GM19193 (cell line): ENCODE results near the gene CAMTA1.

Source experiments
- POLR2A ChIP-seq: IDR thresholded peaks from 4 replicates; pipeline ENCODE4 v1.6.1; 2011; ENCODE audit not compliant: insufficient read depth, insufficient read length; ENCODE audit errors: extremely low read depth

Gene CAMTA1

GRCh38 chr1:7526196-7526866 lies 741.1 kb downstream of the CAMTA1 start:
- TF ChIP-seq POLR2A = no peak

GRCh38 chr1:7526867-7527732 lies 741.8 kb downstream of the CAMTA1 start:
- no peak for TF ChIP-seq POLR2A

GRCh38 chr1:7527733-7528045 lies 742.4 kb downstream of the CAMTA1 start:
- TF ChIP-seq POLR2A = no peak

- no peak for TF ChIP-seq POLR2A
Observed at GRCh38 chr1:7528386-7529198, 743.3 kb downstream of the CAMTA1 start.

- no peak for TF ChIP-seq POLR2A
Observed at GRCh38 chr1:7529917-7530316, 744.7 kb downstream of the CAMTA1 start.

- no peak for TF ChIP-seq POLR2A
Observed at GRCh38 chr1:7531562-7532340, 746.5 kb downstream of the CAMTA1 start.

GRCh38 chr1:7533006-7533405 lies 747.8 kb downstream of the CAMTA1 start:
- TF ChIP-seq POLR2A = no peak

GRCh38 chr1:7534061-7534825 lies 749.0 kb downstream of the CAMTA1 start:
- no peak for TF ChIP-seq POLR2A

GRCh38 chr1:7535016-7535415 lies 749.8 kb downstream of the CAMTA1 start:
- no peak for TF ChIP-seq POLR2A

GRCh38 chr1:7535934-7536878 lies 751.0 kb downstream of the CAMTA1 start:
- TF ChIP-seq POLR2A = no peak

GRCh38 chr1:7536891-7537591 lies 751.8 kb downstream of the CAMTA1 start:
- TF ChIP-seq POLR2A = no peak

- TF ChIP-seq POLR2A = no peak
Observed at GRCh38 chr1:7538033-7538432, 752.8 kb downstream of the CAMTA1 start.
